Mesothelial cell of epicardium (in vitro differentiated cells): Measurements from ENCODE around the gene IMPG2. TPM values are rescaled to one million over a fixed set of nuclear protein-coding genes. Genes with fewer than 3 reads are reported as not detected.
A peak's percentile ranks its signal among the peaks of the same experiment; 100 is the strongest.

Source experiments
- DNase-seq, 2 experiments: peaks; one replicate each; pipeline ENCODE4 v3.0.0; 2021; ENCODE audit warnings: low spot score in 2 of 2; ENCODE audit not compliant: unreplicated experiment in 2 of 2
- H3K27ac Mint-ChIP-seq: 2 replicates; pipeline ENCODE4 v1.8.0; 2021; ENCODE audit warnings: mixed read lengths
- H3K27me3 Mint-ChIP-seq: 2 replicates; pipeline ENCODE4 v1.8.0; 2021; ENCODE audit warnings: low read depth, mixed read lengths
- H3K36me3 Mint-ChIP-seq: 2 replicates; pipeline ENCODE4 v1.8.0; 2021; ENCODE audit warnings: mixed read lengths
- H3K4me1 Mint-ChIP-seq: 2 replicates; pipeline ENCODE4 v1.8.0; 2021; ENCODE audit warnings: mixed read lengths
- H3K4me3 Mint-ChIP-seq: 2 replicates; pipeline ENCODE4 v1.8.0; 2021; ENCODE audit warnings: mild to moderate bottlenecking, moderate library complexity, mixed read lengths
- H3K9me3 Mint-ChIP-seq: 2 replicates; pipeline ENCODE4 v1.8.0; 2021; ENCODE audit warnings: mixed read lengths
- total RNA-seq: library from RNA; stranded (reverse); gene quantifications from 3 replicates; pipeline ENCODE4 v1.2.1, GENCODE V29; 2021
- TF ChIP-seq, protein P1 (sequence below): fragments of 200-600 bp; sonication (generic); IDR thresholded peaks from one replicate; pipeline ENCODE4 v1.5.0; 2021; ENCODE audit warnings: antibody characterized with exemption; ENCODE audit not compliant: unreplicated experiment

The IMPG2 gene
- total RNA-seq, 1 donor from 2014 or later, result 0.69 TPM

DNA sequence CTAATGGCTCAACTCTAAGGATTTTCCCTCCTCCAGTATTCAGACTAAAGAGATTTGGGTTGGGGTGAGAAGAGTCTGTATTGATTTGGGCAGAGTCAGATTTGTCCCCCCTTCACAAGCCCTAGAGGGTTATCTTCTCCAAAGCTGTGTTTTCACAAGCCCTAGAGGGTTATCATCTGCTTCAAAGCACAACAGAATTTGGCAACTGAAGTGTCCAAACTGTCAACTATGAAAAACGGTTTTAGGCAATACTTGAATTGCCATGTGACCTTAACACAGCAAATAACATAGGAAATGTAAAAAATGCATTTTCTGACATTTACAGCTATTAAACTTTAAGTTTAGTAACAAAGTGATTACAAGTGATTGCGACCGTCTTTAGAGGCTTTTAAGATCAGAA is 119.9 kb downstream of the IMPG2 start:
- DNase-seq, result no peak
- H3K9me3 Mint-ChIP-seq, result no peaks in the 10 kb centered on the region
- peaks cover 57% of the 10 kb centered on the region for H3K4me1 Mint-ChIP-seq
- H3K27me3 Mint-ChIP-seq, result peaks cover 18% of the 10 kb centered on the region
- no peak overlapping the region for H3K4me3 Mint-ChIP-seq
- H3K36me3 Mint-ChIP-seq, result no peaks in the 10 kb centered on the region
- TF ChIP-seq, protein P1, sequence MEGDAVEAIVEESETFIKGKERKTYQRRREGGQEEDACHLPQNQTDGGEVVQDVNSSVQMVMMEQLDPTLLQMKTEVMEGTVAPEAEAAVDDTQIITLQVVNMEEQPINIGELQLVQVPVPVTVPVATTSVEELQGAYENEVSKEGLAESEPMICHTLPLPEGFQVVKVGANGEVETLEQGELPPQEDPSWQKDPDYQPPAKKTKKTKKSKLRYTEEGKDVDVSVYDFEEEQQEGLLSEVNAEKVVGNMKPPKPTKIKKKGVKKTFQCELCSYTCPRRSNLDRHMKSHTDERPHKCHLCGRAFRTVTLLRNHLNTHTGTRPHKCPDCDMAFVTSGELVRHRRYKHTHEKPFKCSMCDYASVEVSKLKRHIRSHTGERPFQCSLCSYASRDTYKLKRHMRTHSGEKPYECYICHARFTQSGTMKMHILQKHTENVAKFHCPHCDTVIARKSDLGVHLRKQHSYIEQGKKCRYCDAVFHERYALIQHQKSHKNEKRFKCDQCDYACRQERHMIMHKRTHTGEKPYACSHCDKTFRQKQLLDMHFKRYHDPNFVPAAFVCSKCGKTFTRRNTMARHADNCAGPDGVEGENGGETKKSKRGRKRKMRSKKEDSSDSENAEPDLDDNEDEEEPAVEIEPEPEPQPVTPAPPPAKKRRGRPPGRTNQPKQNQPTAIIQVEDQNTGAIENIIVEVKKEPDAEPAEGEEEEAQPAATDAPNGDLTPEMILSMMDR, result no peak
- H3K27ac Mint-ChIP-seq, result peak overlapping the region; percentile 18

DNA sequence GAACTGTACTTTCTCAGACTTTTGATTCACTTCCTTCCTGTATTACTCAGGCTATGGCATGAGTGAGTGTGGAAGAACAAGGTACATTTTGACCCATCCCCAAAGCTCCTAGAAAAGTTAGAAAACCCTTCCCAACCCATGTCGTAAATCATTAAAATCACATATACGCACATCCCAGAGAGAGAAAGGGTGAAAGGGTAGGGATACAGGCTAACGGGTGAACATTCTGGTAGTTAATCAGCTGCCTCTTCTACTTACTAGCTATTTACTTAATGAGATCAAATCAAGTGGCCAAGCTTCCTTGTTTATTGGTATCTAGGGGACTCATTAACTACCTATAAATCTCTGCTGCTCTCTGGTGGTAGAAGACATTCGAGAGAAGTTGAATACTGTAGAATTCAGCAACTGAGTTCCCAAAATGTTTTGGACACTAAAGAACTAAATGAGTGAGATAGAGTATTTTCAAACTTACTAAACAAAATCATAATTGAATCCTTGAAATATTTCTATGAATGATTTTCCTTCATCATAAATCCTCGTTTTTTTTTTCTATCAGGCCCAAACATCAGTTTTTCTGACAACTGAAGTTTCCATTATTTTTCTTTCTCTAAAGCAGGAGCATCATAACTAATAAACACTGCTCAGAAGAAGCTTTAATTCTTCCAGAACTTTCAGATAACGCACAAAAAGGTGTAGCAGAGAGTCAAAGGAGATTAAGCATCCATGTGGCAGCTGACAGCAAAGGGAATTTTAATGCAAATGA is 124.2 kb downstream of the IMPG2 start:
- Mint-ChIP-seq H3K27me3 (peaks cover 5% of the 10 kb centered on the region), H3K36me3 (no peaks in the 10 kb centered on the region), H3K9me3 (peaks cover 3% of the 10 kb centered on the region), H3K27ac (no peak overlapping the region), H3K4me3 (no peak overlapping the region), H3K4me1 (peaks cover 27% of the 10 kb centered on the region)
- no peak for DNase-seq
- TF ChIP-seq, protein P1, result no peak

DNA sequence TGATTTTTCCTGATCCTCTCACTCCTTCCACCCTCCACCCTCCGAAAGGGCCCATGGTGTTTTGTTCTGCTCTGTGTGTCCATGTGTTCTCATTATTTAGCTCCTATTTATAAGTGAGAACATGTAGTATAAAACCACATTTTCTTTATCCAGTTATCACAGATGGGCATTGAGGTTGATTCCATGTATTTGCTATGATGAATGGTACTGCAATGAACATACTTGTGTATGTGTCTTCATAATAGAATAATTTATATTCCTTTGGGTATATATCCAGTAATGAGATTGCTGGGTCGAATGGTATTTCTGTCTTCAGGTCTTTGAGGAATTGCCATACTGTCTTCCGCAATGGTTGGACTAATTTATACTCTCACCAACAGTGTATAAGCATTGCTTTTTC is 126.0 kb downstream of the IMPG2 start:
- DNase-seq, result no peak
- Mint-ChIP-seq H3K4me1 (peaks cover 12% of the 10 kb centered on the region), H3K27ac (no peak overlapping the region), H3K27me3 (peaks cover 5% of the 10 kb centered on the region), H3K36me3 (no peaks in the 10 kb centered on the region), H3K4me3 (no peak overlapping the region), H3K9me3 (peaks cover 3% of the 10 kb centered on the region)
- TF ChIP-seq, protein P1, result no peak

DNA sequence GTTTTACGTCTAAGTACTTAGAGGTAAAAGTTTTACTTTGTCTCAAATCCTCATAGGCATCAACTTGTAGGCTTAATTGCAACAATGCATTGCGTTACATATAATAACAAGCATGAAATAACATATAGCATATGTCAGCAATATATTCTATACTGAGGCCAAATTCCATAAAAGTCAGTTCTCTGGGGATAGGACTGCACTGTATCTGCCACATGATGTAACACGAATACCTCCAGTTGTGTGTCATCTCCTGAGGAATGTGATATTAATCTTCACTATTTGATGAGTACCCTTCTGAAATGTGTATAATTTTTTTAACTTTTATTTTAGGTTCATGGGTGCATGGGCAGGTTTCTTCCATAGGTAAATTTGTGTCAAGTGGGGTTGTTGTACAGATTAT is 126.4 kb downstream of the IMPG2 start:
- no peak for DNase-seq
- Mint-ChIP-seq H3K36me3 (no peaks in the 10 kb centered on the region), H3K4me3 (no peak overlapping the region), H3K27me3 (peaks cover 5% of the 10 kb centered on the region), H3K27ac (no peak overlapping the region), H3K4me1 (peaks cover 12% of the 10 kb centered on the region), H3K9me3 (peaks cover 5% of the 10 kb centered on the region)
- TF ChIP-seq, protein P1, result no peak

DNA sequence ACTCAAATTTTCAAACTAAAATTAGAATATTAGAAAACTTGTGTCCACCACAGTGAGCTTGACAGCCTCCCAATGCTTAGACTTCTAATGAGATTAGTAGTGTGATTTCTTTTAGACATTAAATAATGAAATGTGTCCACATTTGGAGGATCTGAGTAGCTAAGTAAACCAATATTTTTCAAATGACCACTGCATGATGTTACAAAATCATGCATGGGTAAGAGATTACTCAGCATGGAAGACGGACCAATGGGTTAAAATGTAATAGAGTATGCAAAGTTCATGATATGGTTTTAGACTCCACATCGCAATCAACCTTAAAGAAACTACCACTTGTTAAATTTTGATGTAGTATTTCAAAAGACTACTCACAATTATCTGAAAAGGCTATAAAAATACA is 130.6 kb downstream of the IMPG2 start:
- TF ChIP-seq, protein P1, result no peak
- Mint-ChIP-seq H3K4me3 (no peak overlapping the region), H3K27me3 (no peaks in the 10 kb centered on the region), H3K4me1 (no peaks in the 10 kb centered on the region), H3K9me3 (peaks cover 6% of the 10 kb centered on the region), H3K27ac (no peak overlapping the region), H3K36me3 (no peaks in the 10 kb centered on the region)
- DNase-seq, result no peak
